Heart left ventricle (tissue), 16 donors: Measurements from ENCODE around the gene RABL6. TPM values are rescaled to one million over a fixed set of nuclear protein-coding genes. Genes with fewer than 3 reads are reported as not detected.
"Not testable (repeated sequence)": the region's sequence is repeated elsewhere in the genome, so short reads cannot be mapped to it uniquely, and the experiment has no call there.

Experiments
- ATAC-seq, 4 donors: fragments of 200-7000 bp; cut with Tn5 transposase; one replicate each; pipeline ENCODE4 v1.9.1; 2020 to 2022; ENCODE audit warnings: moderate library complexity in 4 of 4, mild to moderate bottlenecking in 3 of 4, moderate number of reproducible peaks in 1 of 4
- DNase-seq, 5 donors: peaks; one replicate each; pipeline ENCODE4 v3.0.0-alpha.2; 2020
- H3K27ac ChIP-seq, 12 donors: fragments of 200-600 bp; sonication (generic) in 4 of 12; one replicate each; pipeline versions ENCODE4 v1.5.0 to v1.8.0; 2016 to 2022; ENCODE audit warnings: mild to moderate bottlenecking in 2 of 12
- H3K27me3 ChIP-seq, 9 donors: fragments of 200-600 bp; sonication (generic) in 2 of 9; one replicate each; pipeline versions ENCODE4 v1.5.1 to v1.8.0; 2016 to 2022; ENCODE audit warnings: mild to moderate bottlenecking in 3 of 9
- H3K36me3 ChIP-seq, 9 donors: fragments of 200-600 bp; sonication (generic) in 2 of 9; one replicate each; pipeline versions ENCODE4 v1.5.0 to v1.8.0; 2018 to 2022; ENCODE audit warnings: mild to moderate bottlenecking in 2 of 9
- H3K4me1 ChIP-seq, 12 donors: fragments of 200-600 bp; sonication (generic) in 4 of 12; one replicate each; pipeline versions ENCODE4 v1.5.0 to v1.8.0; 2016 to 2022; ENCODE audit warnings: mild to moderate bottlenecking in 3 of 12
- H3K4me3 ChIP-seq, 12 donors: fragments of 200-600 bp; sonication (generic) in 4 of 12; one replicate each; pipeline versions ENCODE4 v1.5.0 to v1.8.0; 2017 to 2022; ENCODE audit warnings: mild to moderate bottlenecking in 9 of 12, moderate library complexity in 4 of 12
- H3K9me3 ChIP-seq, 12 donors: fragments of 200-600 bp; sonication (generic) in 4 of 12; one replicate each; pipeline versions ENCODE4 v1.5.0 to v1.8.0; 2016 to 2022; ENCODE audit warnings: mild to moderate bottlenecking in 1 of 12
- POLR2A ChIP-seq, 2 donors: fragments of 450-650 bp; IDR thresholded peaks; one replicate each; pipeline ENCODE4 v1.6.1; 2017; ENCODE audit warnings: antibody characterized with exemption in 2 of 2, mild to moderate bottlenecking in 2 of 2, moderate library complexity in 2 of 2
- WGBS, 4 donors: extraction: QIAGEN DNeasy Blood & Tissue Kit in 2 of 4; methylation state at CpG; one replicate each; pipeline versions ENCODE4 v1.1.5 to v1.1.7; 2013 to 2018; 5-methylcytosine and 5-hydroxymethylcytosine counted together
- intact Hi-C, 10 donors: fragments of 100-400 bp; cut with DNase I; formaldehyde crosslinking; loops; one replicate each; pipeline versions ENCODE4 v1.11.1 to v1.14.2; 2022
- polyA plus RNA-seq, 2 donors: library from polyadenylated mRNA; stranded (reverse); fragments of 200-250 nt; gene quantifications; one replicate each; pipeline ENCODE4 v1.2.3, GENCODE V29; 2013
- total RNA-seq, 9 donors: library from RNA; depleted of rRNA in 2 of 9; stranded (reverse); fragments of >200 nt in 2 of 9; fragmentation: NEBNext Ultra II Directional in 3 of 9; extraction: Animal tissue kit (Norgen Biotek cat#: 25700) in 3 of 9; gene quantifications; one replicate each; pipeline versions ENCODE4 v1.1.0 to v1.2.4, GENCODE V29; 2016 to 2023
- TF ChIP-seq, protein P1 (sequence below), 12 donors: fragments of 200-600 bp; sonication (generic) in 4 of 12; IDR thresholded peaks; one replicate each; pipeline versions ENCODE4 v1.5.0 to v1.8.0; 2018 to 2022; ENCODE audit warnings: antibody characterized with exemption in 12 of 12, mild to moderate bottlenecking in 5 of 12
- donor health status: ischemic (EF 13 %, LVEDD 7.1; RV severe dilation, severe dysfunction).
- donor health status: healthy with polysubstance abuse.
- donor health status: DM: no; HTN: yes; CAD: no.
- donor health status: DM: no; HTN: no; CAD: no.
- donor health status: ischemic (EF 25% LVEDD 6.9; RV normal size, moderate dysfunction).
- donor health status: ischemic (EF 25% LVEDD 5.7; RV mildly dilated, moderate dysfunction).
- donor health status: healthy.
- donor health status: DM: yes; HTN: yes; CAD: no.
- donor health status: ischemic (EF 35%, LVEDD 5.7; RV mildly dilated, moderate dysfunction).
- donor health status: nonischemic (EF 11% LVEDD 7.7; RV severe dilation, severe dysfunction).
- donor health status: DM: yes; HTN: yes; CAD: no.
- donor health status: PGD.
- donor health status: ischemic (EF 29% LVEDD 5.4; RV normal size, mild dysfunction).
- donor health status: nonischemic (EF 23%, LVEDD 6.1; RV moderate dilation, normal function).

RABL6 gene
- total and polyA plus RNA-seq, 11 donors, result 59.4 to 90.8 (median 71.6) TPM

DNA sequence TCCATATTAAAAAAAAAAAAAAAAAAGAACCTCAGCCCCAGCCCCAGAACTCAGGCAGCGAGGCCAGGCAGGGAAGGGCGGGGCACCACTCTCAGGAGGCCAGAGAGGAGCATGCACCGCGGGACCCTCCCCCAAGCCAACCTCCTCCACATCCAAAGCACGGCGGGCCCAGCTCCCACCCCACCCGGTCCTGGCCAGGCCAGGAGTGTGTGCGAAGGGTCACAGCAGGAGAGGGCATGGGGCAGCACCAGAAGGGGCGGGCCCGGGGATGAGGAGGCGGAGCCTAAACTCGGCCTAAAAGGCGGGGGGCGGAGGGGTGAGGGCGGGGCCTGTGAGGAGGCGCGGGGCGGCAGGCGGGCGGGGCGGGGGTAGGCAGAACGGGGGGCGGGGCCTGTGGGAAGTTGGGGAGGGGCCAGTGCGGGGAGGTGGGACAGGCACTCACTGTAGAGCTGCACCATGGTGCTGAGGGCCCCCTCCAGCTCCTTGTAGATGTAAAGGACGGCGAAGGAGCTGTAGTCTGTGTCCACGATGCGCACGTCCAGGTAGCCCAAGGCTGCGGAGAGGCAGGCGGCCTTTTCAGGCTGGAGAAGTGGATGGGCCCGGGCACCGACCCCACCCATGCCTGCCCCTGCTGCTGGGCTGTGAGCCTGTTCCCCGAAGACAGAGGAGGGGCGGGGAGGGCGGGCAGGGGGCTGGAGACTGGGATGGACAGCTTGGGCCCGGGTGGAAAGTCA, 44.7 kb upstream of the RABL6 start:
- H3K27me3 ChIP-seq, result peaks cover 0 to 6% (median 1%) of the 10 kb centered on the region in 9 donors
- H3K4me1 ChIP-seq, result peaks cover 0 to 20% (median 2%) of the 10 kb centered on the region in 12 donors
- H3K4me3 ChIP-seq, result no peak overlapping the region
- H3K9me3 ChIP-seq, result no peaks in the 10 kb centered on the region
- no peak overlapping the region for H3K27ac ChIP-seq
- H3K36me3 ChIP-seq, result no peaks in the 10 kb centered on the region
- intact Hi-C loops, result no loop called here
- DNase-seq (peak in 4 of 5 donors; percentile 32 to 76 (median 56)), ATAC-seq (peak in 3 of 4 donors; percentile 25 to 40 (median 40))
- 18 to 27% (median 26%) methylated on average over 20 to 36 of the region's 37 CpGs for WGBS, 4 donors
- peak in 1 of 2 donors; percentile 22 for TF ChIP-seq POLR2A (IDR thresholded peaks at IDR 0.05)
- TF ChIP-seq, protein P1, sequence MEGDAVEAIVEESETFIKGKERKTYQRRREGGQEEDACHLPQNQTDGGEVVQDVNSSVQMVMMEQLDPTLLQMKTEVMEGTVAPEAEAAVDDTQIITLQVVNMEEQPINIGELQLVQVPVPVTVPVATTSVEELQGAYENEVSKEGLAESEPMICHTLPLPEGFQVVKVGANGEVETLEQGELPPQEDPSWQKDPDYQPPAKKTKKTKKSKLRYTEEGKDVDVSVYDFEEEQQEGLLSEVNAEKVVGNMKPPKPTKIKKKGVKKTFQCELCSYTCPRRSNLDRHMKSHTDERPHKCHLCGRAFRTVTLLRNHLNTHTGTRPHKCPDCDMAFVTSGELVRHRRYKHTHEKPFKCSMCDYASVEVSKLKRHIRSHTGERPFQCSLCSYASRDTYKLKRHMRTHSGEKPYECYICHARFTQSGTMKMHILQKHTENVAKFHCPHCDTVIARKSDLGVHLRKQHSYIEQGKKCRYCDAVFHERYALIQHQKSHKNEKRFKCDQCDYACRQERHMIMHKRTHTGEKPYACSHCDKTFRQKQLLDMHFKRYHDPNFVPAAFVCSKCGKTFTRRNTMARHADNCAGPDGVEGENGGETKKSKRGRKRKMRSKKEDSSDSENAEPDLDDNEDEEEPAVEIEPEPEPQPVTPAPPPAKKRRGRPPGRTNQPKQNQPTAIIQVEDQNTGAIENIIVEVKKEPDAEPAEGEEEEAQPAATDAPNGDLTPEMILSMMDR (IDR thresholded peaks at IDR 0.05), result no peak

DNA sequence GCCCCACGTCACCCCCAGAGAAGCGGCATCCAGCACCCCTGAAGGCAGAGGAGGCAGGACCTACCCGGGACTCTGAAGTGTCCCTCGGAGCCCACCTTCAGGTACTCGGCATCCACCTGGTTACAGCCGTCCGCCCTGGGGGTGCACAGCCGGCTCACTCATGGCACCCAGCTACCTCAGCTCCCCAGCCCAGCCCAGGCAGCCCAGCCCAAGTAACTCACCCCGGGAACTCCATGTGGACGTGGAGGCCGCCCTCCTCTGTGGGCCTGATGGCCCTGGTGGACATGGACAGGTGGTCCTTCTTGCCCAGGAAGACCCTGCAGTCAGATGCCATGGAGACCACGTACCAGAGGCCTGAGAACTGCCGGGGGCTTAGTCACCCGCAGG, 44.1 kb upstream of the RABL6 start:
- H3K4me3 ChIP-seq, result no peak overlapping the region
- peaks cover 0 to 16% (median 2%) of the 10 kb centered on the region in 12 donors for H3K4me1 ChIP-seq
- intact Hi-C loops, result no loop called here
- H3K27ac ChIP-seq, result peak overlapping the region in 1 of 12 donors; percentile 53
- no peaks in the 10 kb centered on the region for H3K9me3 ChIP-seq
- TF ChIP-seq, protein P1 (IDR thresholded peaks at IDR 0.05), result no peak
- no peak for TF ChIP-seq POLR2A (IDR thresholded peaks at IDR 0.05)
- ATAC-seq (no peak), DNase-seq (peak in 1 of 5 donors; percentile 59)
- H3K36me3 ChIP-seq, result no peaks in the 10 kb centered on the region
- 85 to 91% (median 89%) methylated on average over 8 to 14 of the region's 14 CpGs for WGBS, 4 donors
- H3K27me3 ChIP-seq, result peaks cover 0 to 7% (median 3%) of the 10 kb centered on the region in 9 donors

DNA sequence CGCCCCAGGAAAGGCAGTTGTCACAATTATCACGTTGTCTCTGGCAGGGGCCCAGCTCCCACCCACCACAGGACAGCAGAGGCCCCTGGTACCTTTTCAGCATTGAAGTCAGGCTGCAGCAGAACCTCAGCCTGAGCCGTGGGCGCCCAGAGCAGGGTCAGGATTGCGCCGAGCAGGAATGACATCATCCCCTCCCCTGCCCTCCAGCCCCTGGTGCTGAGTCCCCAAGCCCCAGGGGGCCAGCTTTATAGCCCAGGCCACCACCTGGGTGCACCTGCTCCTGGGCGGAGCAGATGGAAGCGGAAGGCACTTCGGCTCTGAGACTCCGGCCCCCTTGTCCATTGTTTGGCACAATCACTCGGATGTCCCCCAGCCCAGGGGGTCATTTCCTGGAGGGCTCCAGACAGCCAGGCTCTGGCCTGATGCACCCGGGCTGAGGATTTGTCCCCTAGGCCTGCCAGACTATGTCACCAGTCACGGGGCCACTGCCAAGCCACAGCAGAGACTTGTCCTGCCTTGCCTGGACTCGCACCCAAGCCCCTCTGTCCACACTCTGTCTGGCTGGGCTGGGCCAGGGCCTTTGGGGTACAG, 43.4 kb upstream of the RABL6 start, which contains the start of gene LCN15:
TSS of gene LCN15 (minus strand) at position 218 of the 591 bp plus-strand sequence. CDS start at position 188, 30 bp downstream.
- H3K27ac ChIP-seq, result peak within 1 kb of the TSS in 5 of 12 donors; percentile 18 to 65 (median 41)
- H3K27me3 ChIP-seq, result peaks cover 0 to 7% (median 3%) of the 10 kb centered on the region in 9 donors
- H3K4me1 ChIP-seq, result peaks cover 0 to 16% (median 2%) of the 10 kb centered on the region in 12 donors
- no peak within 1 kb of the TSS for H3K4me3 ChIP-seq
- ATAC-seq, result peak in 3 of 4 donors; percentile 5 to 26 (median 8)
- H3K9me3 ChIP-seq, result no peaks in the 10 kb centered on the region
- no peaks in the 10 kb centered on the region for H3K36me3 ChIP-seq
- peak in 1 of 5 donors; percentile 51 for DNase-seq
- intact Hi-C loops, result no loop called here
- 65 to 81% (median 69%) methylated on average over 9 to 14 of the region's 14 CpGs for WGBS, 4 donors
- no peak for TF ChIP-seq POLR2A (IDR thresholded peaks at IDR 0.05)
- TF ChIP-seq, protein P1 (IDR thresholded peaks at IDR 0.05), result no peak

DNA sequence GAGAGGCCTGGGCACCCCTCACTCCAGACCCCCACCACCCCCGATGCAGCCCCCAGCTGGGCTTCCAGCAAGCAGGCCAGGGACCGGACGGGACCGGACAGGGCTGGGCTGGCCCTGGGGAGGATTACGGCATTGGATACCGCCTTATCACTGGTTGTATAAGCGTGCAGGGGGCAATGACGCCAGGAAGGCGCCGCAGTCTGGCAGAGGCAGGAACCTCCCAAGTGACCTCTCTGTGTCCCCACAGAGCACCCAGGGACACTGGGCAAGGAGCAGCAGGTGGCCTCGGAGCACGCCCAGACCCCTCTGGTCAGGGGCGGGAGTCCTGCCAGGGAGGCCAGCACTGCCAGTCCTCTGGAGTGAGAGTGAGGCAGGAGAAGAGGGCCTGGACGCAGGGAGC, 42.7 kb upstream of the RABL6 start:
- Histone ChIP-seq H3K27me3 (peaks cover 0 to 7% (median 3%) of the 10 kb centered on the region in 9 donors), H3K9me3 (no peaks in the 10 kb centered on the region), H3K27ac (peak overlapping the region in 5 of 12 donors; percentile 18 to 65 (median 41)), H3K4me3 (no peak overlapping the region), H3K4me1 (peaks cover 0 to 16% (median 2%) of the 10 kb centered on the region in 12 donors), H3K36me3 (no peaks in the 10 kb centered on the region)
- no peak for TF ChIP-seq POLR2A (IDR thresholded peaks at IDR 0.05)
- TF ChIP-seq, protein P1 (IDR thresholded peaks at IDR 0.05), result no peak
- DNase-seq (peak in 3 of 5 donors; percentile 20 to 66 (median 55)), ATAC-seq (peak; percentile 40 to 80 (median 52))
- intact Hi-C loops, result no loop called here
- WGBS, 4 donors, result 71 to 98% (median 82%) methylated on average over 6 to 14 of the region's 14 CpGs

DNA sequence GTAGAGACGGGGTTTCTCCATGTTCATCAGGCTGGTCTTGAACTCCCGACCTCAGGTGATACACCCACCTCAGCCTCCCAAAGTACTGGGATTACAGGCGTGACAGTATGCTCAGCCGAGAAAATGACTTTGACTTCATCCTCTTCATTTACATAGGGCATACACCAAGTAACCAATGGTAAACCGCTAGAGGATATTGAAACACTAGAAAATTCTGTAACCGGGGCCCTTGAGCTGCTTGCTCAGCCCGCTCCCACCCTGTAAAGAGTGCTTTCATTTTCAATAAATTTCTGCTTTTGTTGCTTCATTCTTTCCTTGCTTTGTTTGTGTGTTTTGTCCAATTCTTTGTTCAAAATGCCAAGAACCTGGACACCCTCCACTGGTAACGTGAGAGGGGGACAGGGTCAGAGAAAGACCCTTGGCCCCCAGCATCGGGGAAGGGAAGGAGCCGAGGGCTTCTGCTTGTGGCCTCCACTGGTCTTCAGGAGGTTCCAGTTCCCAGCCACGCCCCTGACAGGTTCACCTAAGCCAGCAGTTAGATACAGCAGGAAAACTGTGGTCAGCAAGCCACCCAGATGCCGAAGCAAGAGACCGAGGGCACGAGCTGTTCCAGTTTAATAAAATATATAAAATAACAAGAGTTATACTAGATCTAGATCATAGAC, 41.9 kb upstream of the RABL6 start:
- H3K9me3 ChIP-seq, H3K4me3 ChIP-seq, H3K36me3 ChIP-seq, DNase-seq, ATAC-seq, intact Hi-C loops, H3K27me3 ChIP-seq: not testable (repeated sequence)
- H3K27ac ChIP-seq, result peak overlapping the region in 2 of 12 donors; percentile 1 to 35
- peaks cover 0 to 14% (median 0%) of the 10 kb centered on the region in 12 donors for H3K4me1 ChIP-seq
- 85 to 91% (median 89%) methylated on average over 14 of the region's 14 CpGs for WGBS, 4 donors
